B cell (primary cell): ENCODE data around the gene TSC2. TPM values are rescaled to one million over a fixed set of nuclear protein-coding genes. Genes with fewer than 3 reads are reported as not detected.

ENCODE experiments used
- ATAC-seq: fragments of 200-7000 bp; cut with Tn5 transposase; one replicate; pipeline ENCODE4 v1.10.0; 2021; ENCODE audit warnings: low read depth, mild to moderate bottlenecking, moderate number of reproducible peaks, moderate library complexity
- CTCF ChIA-PET: fragments of 350-600 bp; sonication (Branson Sonifier 250); formaldehyde crosslinking; loops from one replicate; lab custom pipeline; 2021; ENCODE audit warnings: antibody characterized with exemption, inconsistent platforms; lab: Charles Lee
- POLR2A ChIA-PET: fragments of 350-600 bp; sonication (Branson Sonifier 250); formaldehyde crosslinking; loops from one replicate; lab custom pipeline; 2021; ENCODE audit warnings: antibody characterized with exemption; lab: Charles Lee
- DNase-seq: peaks from one replicate; pipeline ENCODE4 v3.0.0; 2013
- H2AFZ ChIP-seq: 2 replicates; pipeline ENCODE4 v1.6.1; 2012; ENCODE audit warnings: mild to moderate bottlenecking, low read depth, low read length; ENCODE audit not compliant: insufficient read depth, poor library complexity, severe bottlenecking
- H3K27ac ChIP-seq, 2 donors: 1 replicate in 1 of 2; 2 replicates in 1 of 2; pipeline ENCODE4 v1.5.1; 2012 to 2013; ENCODE audit warnings: low read length in 2 of 2, mild to moderate bottlenecking in 2 of 2, moderate library complexity in 1 of 2
- H3K27me3 ChIP-seq, 4 experiments: fragments of 200-600 bp in 1 of 4; sonication (generic) in 1 of 4; replicated peaks in 1 of 4; 1 replicate in 2 of 4; 2 replicates in 2 of 4; pipeline versions ENCODE4 v1.6.1 to v1.7.0; 2013 to 2016; ENCODE audit warnings: low read length in 3 of 4, mild to moderate bottlenecking in 2 of 4, mixed read lengths in 1 of 4, moderate library complexity in 1 of 4; ENCODE audit not compliant: insufficient read depth in 4 of 4, control insufficient read depth in 3 of 4; ENCODE audit errors: control extremely low read depth in 1 of 4
- H3K36me3 ChIP-seq, 2 experiments: replicated peaks in 1 of 2; 1 replicate in 1 of 2; 2 replicates in 1 of 2; pipeline versions ENCODE4 v1.6.1 to v1.7.1; 2013; ENCODE audit warnings: low read length in 1 of 2; ENCODE audit not compliant: insufficient read depth in 2 of 2, control insufficient read depth in 1 of 2; ENCODE audit errors: control extremely low read depth in 1 of 2, extremely low read depth in 1 of 2
- H3K4me1 ChIP-seq, 2 donors: fragments of 200-600 bp in 1 of 2; sonication (generic) in 1 of 2; 1 replicate in 1 of 2; 2 replicates in 1 of 2; pipeline versions ENCODE4 v1.5.1 to v1.6.1; 2013 to 2017; ENCODE audit warnings: low read length in 2 of 2; ENCODE audit not compliant: control insufficient read depth in 2 of 2, insufficient read depth in 2 of 2
- H3K4me2 ChIP-seq: replicated peaks from 2 replicates; pipeline ENCODE3; 2012; ENCODE audit warnings: mild to moderate bottlenecking, low read depth, low read length; ENCODE audit not compliant: poor library complexity, severe bottlenecking
- H3K4me3 ChIP-seq, 5 experiments: fragments of 200-600 bp in 1 of 5; sonication (generic) in 1 of 5; 1 replicate in 3 of 5; 2 replicates in 2 of 5; pipeline versions ENCODE4 v1.5.1 to v1.7.0; 2011 to 2016; ENCODE audit warnings: low read length in 4 of 5, mild to moderate bottlenecking in 4 of 5, low read depth in 2 of 5, control low read depth in 1 of 5, moderate library complexity in 1 of 5; ENCODE audit not compliant: insufficient read depth in 1 of 5; ENCODE audit errors: control extremely low read depth in 1 of 5, extremely low read depth in 1 of 5
- H3K79me2 ChIP-seq: fragments of 200-600 bp; sonication (generic); one replicate; pipeline ENCODE4 v1.6.0; 2016; ENCODE audit warnings: low read length; ENCODE audit not compliant: control insufficient read depth, insufficient read depth
- H3K9ac ChIP-seq: fragments of 200-600 bp; sonication (generic); 2 replicates; pipeline ENCODE4 v1.6.1; 2017; ENCODE audit warnings: mild to moderate bottlenecking, low read length, moderate library complexity
- H3K9me3 ChIP-seq, 3 donors: one replicate each; pipeline versions ENCODE4 v1.6.1 to v1.7.1; 2013; ENCODE audit warnings: low read length in 2 of 3; ENCODE audit not compliant: control insufficient read depth in 2 of 3, insufficient read depth in 1 of 3; ENCODE audit errors: control extremely low read depth in 1 of 3
- H4K20me1 ChIP-seq: 2 replicates; pipeline ENCODE4 v1.6.0; 2012; ENCODE audit warnings: mild to moderate bottlenecking, low read length; ENCODE audit not compliant: insufficient read depth, control insufficient read depth, poor library complexity, severe bottlenecking
- H3K27ac Mint-ChIP-seq: one replicate; pipeline ENCODE4 v1.8.0; 2021; ENCODE audit warnings: mixed read lengths
- H3K27me3 Mint-ChIP-seq: one replicate; pipeline ENCODE4 v1.8.0; 2021; ENCODE audit warnings: mixed read lengths
- H3K4me1 Mint-ChIP-seq: one replicate; pipeline ENCODE4 v1.8.0; 2021; ENCODE audit warnings: mixed read lengths
- H3K4me3 Mint-ChIP-seq: one replicate; pipeline ENCODE4 v1.8.0; 2021; ENCODE audit warnings: mixed read lengths
- H3K9me3 Mint-ChIP-seq: one replicate; pipeline ENCODE4 v1.8.0; 2022; ENCODE audit warnings: mixed read lengths; ENCODE audit not compliant: insufficient read depth
- EZH2 ChIP-seq: IDR thresholded peaks from 2 replicates; pipeline ENCODE4 v1.6.1; 2012; ENCODE audit warnings: borderline replicate concordance, low read depth, mild to moderate bottlenecking, moderate library complexity, low read length; ENCODE audit not compliant: insufficient read depth, poor library complexity, severe bottlenecking
- WGBS: methylation state at CpG from one replicate; pipeline ENCODE4 v1.1.5; 2013; ENCODE audit warnings: missing lambda C conversion rate; ENCODE audit not compliant: insufficient coverage; 5-methylcytosine and 5-hydroxymethylcytosine counted together
- intact Hi-C: fragments of 100-400 bp; cut with micrococcal nuclease; formaldehyde crosslinking; loops from one replicate; pipeline ENCODE4 v1.10.0; 2022
- polyA plus RNA-seq: library from polyadenylated mRNA; depleted of rRNA; stranded (reverse); fragments of >200 nt; gene quantifications from 2 replicates; pipeline ENCODE4 v1.2.3, GENCODE V29; 2012
- total RNA-seq, 2 donors: library from RNA; stranded (reverse); fragments of 120-200 nt in 1 of 2; gene quantifications; 1 replicate in 1 of 2; 2 replicates in 1 of 2; pipeline versions ENCODE4 v1.2.3 to v1.2.4, GENCODE V29; 2013 to 2022
- TF ChIP-seq, protein P1 (sequence below): fragments of 200-600 bp; IDR thresholded peaks from one replicate; pipeline ENCODE4 v1.8.0; 2022; ENCODE audit warnings: antibody characterized with exemption, mild to moderate bottlenecking

The TSC2 gene
- total and polyA plus RNA-seq, 2 donors (not counting 1 experiment from before 2014, with no cell fraction given) = 128 to 194 TPM

DNA sequence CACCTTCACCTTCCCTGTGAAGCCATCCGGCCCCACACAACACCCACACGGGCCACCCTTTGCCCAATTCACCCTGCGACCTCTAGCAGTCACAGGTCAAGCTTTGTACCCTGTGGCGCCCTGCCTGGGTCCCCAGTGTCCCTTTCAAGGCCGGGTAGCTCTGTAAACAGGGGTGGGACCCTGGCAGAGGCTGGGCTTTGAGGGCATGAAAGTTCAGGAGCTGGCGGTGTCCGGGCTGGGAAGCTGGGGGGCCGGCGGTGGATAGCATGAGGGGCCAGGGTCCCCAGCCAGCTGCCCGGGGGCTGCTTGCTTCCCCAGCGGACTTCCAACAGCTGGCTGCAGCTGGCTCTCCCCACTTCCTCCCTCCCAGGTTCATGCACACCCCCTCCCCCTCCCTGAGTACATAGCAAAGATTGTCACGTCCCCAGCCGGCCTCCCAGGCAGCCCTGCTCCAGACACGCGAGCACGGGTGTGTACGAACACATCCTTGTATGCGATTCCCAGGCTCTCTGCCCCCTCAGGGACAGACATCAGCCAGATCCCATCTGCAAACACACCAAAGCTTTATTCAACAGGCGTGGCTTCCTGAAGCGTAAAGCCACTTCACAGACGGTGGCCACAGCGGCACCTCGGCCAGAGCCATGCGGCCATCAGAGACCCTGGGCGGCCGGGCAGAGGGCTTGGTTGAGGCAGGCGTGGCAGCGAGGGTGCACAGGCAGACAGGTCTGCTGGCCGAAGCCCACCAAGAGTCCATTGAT is 8.3 kb upstream of the TSC2 start:
- DNase-seq = no peak
- ChIA-PET POLR2A (no interaction called here), CTCF (interaction anchor here (1.0 kb wide), 1 partner anchor 8 kb away, joined by 5 read pairs; the partner anchor contains the start of genes NTHL1 and TSC2)
- 89% methylated on average over 28 of the region's 29 CpGs for WGBS
- no peak overlapping the region for H3K4me3 ChIP-seq
- Mint-ChIP-seq H3K27ac (no peak overlapping the region), H3K27me3 (no peaks in the 10 kb centered on the region), H3K4me3 (no peak overlapping the region), H3K9me3 (no peaks in the 10 kb centered on the region), H3K4me1 (no peaks in the 10 kb centered on the region)
- H3K4me2 ChIP-seq = no peak overlapping the region
- no peak for ATAC-seq
- H3K9ac ChIP-seq = no peak overlapping the region
- H2AFZ ChIP-seq = no peak overlapping the region
- intact Hi-C loops = no loop called here
- no peaks in the 10 kb centered on the region for H3K36me3 ChIP-seq
- peaks cover 4 to 12% of the 10 kb centered on the region in 2 donors for H3K4me1 ChIP-seq
- no peaks in the 10 kb centered on the region for H4K20me1 ChIP-seq
- H3K27ac ChIP-seq = no peak overlapping the region
- no peaks in the 10 kb centered on the region for H3K79me2 ChIP-seq
- H3K9me3 ChIP-seq = no peaks in the 10 kb centered on the region
- TF ChIP-seq EZH2 = no peak
- TF ChIP-seq, protein P1, sequence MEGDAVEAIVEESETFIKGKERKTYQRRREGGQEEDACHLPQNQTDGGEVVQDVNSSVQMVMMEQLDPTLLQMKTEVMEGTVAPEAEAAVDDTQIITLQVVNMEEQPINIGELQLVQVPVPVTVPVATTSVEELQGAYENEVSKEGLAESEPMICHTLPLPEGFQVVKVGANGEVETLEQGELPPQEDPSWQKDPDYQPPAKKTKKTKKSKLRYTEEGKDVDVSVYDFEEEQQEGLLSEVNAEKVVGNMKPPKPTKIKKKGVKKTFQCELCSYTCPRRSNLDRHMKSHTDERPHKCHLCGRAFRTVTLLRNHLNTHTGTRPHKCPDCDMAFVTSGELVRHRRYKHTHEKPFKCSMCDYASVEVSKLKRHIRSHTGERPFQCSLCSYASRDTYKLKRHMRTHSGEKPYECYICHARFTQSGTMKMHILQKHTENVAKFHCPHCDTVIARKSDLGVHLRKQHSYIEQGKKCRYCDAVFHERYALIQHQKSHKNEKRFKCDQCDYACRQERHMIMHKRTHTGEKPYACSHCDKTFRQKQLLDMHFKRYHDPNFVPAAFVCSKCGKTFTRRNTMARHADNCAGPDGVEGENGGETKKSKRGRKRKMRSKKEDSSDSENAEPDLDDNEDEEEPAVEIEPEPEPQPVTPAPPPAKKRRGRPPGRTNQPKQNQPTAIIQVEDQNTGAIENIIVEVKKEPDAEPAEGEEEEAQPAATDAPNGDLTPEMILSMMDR = no peak
- peaks cover 0 to 5% (median 0%) of the 10 kb centered on the region in 4 experiments for H3K27me3 ChIP-seq

DNA sequence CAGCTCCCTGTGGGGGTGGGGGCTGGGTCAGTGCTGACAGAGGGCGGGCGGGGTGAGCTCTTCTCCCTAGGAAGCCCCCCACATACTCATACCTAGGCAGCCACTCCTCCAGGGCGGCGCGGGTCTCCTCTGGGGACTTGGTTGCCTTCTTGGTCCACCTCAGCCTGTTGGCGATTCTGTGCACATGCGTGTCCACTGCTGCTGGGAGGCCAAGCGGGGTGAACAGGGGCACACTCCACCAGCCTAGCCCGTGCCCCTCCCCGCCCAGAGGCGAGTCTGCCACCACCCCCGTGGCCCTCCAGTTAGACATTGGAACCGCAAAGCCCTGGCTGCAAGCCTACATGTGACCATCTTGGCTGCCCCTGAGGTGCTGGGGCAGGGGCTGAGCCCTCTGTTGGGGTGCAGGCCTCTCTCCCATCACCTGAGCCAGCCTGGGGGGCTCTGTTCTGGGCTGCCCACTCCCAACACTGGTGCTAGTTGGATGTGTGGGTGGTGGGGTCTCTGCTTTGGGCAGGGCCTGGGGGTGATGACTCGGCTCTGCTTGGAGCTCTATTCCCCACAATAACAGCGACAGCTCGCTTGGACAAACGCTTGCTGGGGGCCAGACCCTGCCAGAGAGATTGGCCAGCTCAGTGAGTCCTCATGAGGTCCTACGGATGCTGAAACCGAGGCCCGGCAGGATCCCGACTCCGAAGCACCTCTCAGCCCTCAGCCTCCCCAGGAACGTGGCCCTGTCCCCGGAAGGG is 7.6 kb upstream of the TSC2 start:
- DNase-seq (no peak), ATAC-seq (no peak)
- Histone ChIP-seq H3K4me1 (peaks cover 4 to 17% of the 10 kb centered on the region in 2 donors), H3K27ac (no peak overlapping the region), H3K9ac (no peak overlapping the region), H3K79me2 (no peaks in the 10 kb centered on the region), H3K36me3 (no peaks in the 10 kb centered on the region), H2AFZ (no peak overlapping the region), H3K9me3 (no peaks in the 10 kb centered on the region), H3K4me2 (no peak overlapping the region), H3K27me3 (no peaks in the 10 kb centered on the region), H4K20me1 (no peaks in the 10 kb centered on the region), H3K4me3 (no peak overlapping the region)
- intact Hi-C loops = no loop called here
- Mint-ChIP-seq H3K9me3 (no peaks in the 10 kb centered on the region), H3K27ac (no peak overlapping the region), H3K4me3 (no peak overlapping the region), H3K27me3 (no peaks in the 10 kb centered on the region), H3K4me1 (peaks cover 3% of the 10 kb centered on the region)
- ChIA-PET CTCF (no interaction called here), POLR2A (no interaction called here)
- WGBS = 97% methylated on average over 22 of the region's 24 CpGs
- no peak for TF ChIP-seq EZH2
- TF ChIP-seq, protein P1 = no peak
